GM12878 (cell line): ENCODE measurements around the gene C1orf21.

Experiments
- CEBPB ChIP-seq, 2 experiments: fragments of 150-350 bp in 1 of 2; IDR thresholded peaks; 2 replicates each; pipeline ENCODE4 v1.6.1; 2012 to 2014; ENCODE audit warnings: low read depth in 2 of 2, low read length in 2 of 2, borderline replicate concordance in 1 of 2, inconsistent platforms in 1 of 2
- EP300 ChIP-seq, 2 experiments: fragments of 150-350 bp in 1 of 2; IDR thresholded peaks; 2 replicates each; pipeline ENCODE4 v1.6.1; 2011 to 2012; ENCODE audit warnings: low read depth in 2 of 2, low read length in 2 of 2, borderline replicate concordance in 1 of 2, improper control_type of control experiment in 1 of 2, inconsistent platforms in 1 of 2; ENCODE audit not compliant: control insufficient read depth in 1 of 2
- GABPA ChIP-seq: IDR thresholded peaks from 2 replicates; pipeline ENCODE4 v1.6.1; 2014; ENCODE audit warnings: antibody characterized with exemption, low read depth, mild to moderate bottlenecking, inconsistent platforms
- POLR2A ChIP-seq: IDR thresholded peaks from 2 replicates; pipeline ENCODE4 v1.6.1; 2011; ENCODE audit warnings: low read depth, mild to moderate bottlenecking, low read length
- POU2F2 ChIP-seq: IDR thresholded peaks from 3 replicates; pipeline ENCODE4 v1.6.1; 2011; ENCODE audit warnings: low read depth, mild to moderate bottlenecking, low read length, borderline replicate concordance
- SMC3 ChIP-seq: IDR thresholded peaks from 2 replicates; pipeline ENCODE4 v1.6.1; 2011; ENCODE audit warnings: low read length, improper control_type of control experiment, borderline replicate concordance
- STAT1 ChIP-seq: fragments of 450-650 bp; conservative IDR thresholded peaks from 2 replicates; pipeline ENCODE4 v1.6.1; 2014; ENCODE audit warnings: antibody characterized with exemption, mild to moderate bottlenecking
- TBL1XR1 ChIP-seq: IDR thresholded peaks from 2 replicates; pipeline ENCODE4 v1.6.1; 2012; ENCODE audit warnings: low read depth, low read length, improper control_type of control experiment
- ZNF622 ChIP-seq: fragments of 450-650 bp; IDR thresholded peaks from 2 replicates; pipeline ENCODE4 v1.6.1; 2017; ENCODE audit warnings: mild to moderate bottlenecking, inconsistent platforms
- TF ChIP-seq, protein P1 (sequence below), 3 experiments: IDR thresholded peaks in 2 of 3; conservative IDR thresholded peaks in 1 of 3; 2 replicates each; pipeline ENCODE4 v1.5.1; 2011; ENCODE audit warnings: low read depth in 3 of 3, low read length in 3 of 3, mild to moderate bottlenecking in 3 of 3, control low read depth in 2 of 3, moderate library complexity in 2 of 3, inconsistent platforms in 1 of 3, mixed read lengths in 1 of 3; ENCODE audit not compliant: control insufficient read depth in 2 of 3, insufficient read depth in 1 of 3; ENCODE audit errors: extremely low read depth in 1 of 3
- TF ChIP-seq, protein P2 (sequence below): IDR thresholded peaks from 2 replicates; pipeline ENCODE4 v1.6.1; 2011; ENCODE audit warnings: borderline replicate concordance, low read depth, mild to moderate bottlenecking, moderate library complexity, mixed read lengths, low read length; ENCODE audit not compliant: insufficient read depth; ENCODE audit errors: extremely low read length

DNA sequence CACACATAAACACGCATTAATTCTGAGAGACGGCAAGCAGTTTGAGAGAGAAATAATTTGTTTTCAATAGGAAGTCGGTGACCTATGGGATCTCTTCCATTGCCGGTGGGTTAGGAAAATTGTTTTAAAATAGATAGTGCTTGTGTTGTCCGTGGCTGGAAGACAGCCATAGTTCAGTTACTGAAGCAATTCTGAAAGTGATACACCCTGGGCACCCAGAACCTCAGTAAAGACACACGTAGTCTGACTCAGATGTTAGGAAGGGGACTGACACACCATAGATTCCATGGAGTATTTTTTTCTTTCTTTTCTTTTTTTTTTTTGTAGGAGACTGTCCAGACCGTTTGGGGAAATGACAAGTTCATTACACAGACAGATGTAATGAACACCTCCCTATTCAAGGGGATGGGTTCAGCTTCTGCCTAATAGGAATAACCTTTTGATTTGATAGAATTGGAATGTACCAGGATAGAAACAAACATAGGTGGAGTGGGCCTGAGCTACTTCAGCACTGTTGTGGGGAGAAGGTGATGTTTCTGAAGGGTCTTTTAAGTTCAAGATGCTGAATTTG lies 1.6 kb downstream of the C1orf21 start:
- no peak for TF ChIP-seq SMC3
- TF ChIP-seq, protein P1, sequence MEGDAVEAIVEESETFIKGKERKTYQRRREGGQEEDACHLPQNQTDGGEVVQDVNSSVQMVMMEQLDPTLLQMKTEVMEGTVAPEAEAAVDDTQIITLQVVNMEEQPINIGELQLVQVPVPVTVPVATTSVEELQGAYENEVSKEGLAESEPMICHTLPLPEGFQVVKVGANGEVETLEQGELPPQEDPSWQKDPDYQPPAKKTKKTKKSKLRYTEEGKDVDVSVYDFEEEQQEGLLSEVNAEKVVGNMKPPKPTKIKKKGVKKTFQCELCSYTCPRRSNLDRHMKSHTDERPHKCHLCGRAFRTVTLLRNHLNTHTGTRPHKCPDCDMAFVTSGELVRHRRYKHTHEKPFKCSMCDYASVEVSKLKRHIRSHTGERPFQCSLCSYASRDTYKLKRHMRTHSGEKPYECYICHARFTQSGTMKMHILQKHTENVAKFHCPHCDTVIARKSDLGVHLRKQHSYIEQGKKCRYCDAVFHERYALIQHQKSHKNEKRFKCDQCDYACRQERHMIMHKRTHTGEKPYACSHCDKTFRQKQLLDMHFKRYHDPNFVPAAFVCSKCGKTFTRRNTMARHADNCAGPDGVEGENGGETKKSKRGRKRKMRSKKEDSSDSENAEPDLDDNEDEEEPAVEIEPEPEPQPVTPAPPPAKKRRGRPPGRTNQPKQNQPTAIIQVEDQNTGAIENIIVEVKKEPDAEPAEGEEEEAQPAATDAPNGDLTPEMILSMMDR (IDR thresholded peaks at IDR 0.05 in 2 of 3, conservative IDR thresholded peaks at IDR 0.05 in 1 of 3; ENCODE audit: control insufficient read depth in 2 of 3, extremely low read depth in 1 of 3, insufficient read depth in 1 of 3, low read depth in 3 of 3, low read length in 3 of 3), result no peak
- no peak for TF ChIP-seq CEBPB (IDR thresholded peaks at IDR 0.05; ENCODE audit: borderline replicate concordance in 1 of 2, low read depth in 2 of 2, low read length in 2 of 2)
- TF ChIP-seq POU2F2, result no peak
- TF ChIP-seq STAT1, result no peak
- no peak for TF ChIP-seq POLR2A
- TF ChIP-seq, protein P2, sequence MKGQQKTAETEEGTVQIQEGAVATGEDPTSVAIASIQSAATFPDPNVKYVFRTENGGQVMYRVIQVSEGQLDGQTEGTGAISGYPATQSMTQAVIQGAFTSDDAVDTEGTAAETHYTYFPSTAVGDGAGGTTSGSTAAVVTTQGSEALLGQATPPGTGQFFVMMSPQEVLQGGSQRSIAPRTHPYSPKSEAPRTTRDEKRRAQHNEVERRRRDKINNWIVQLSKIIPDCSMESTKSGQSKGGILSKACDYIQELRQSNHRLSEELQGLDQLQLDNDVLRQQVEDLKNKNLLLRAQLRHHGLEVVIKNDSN, result no peak
- no peak for TF ChIP-seq EP300 (IDR thresholded peaks at IDR 0.05; ENCODE audit: borderline replicate concordance in 1 of 2, control insufficient read depth in 1 of 2, low read depth in 2 of 2, low read length in 2 of 2)
- TF ChIP-seq ZNF622, result no peak
- no peak for TF ChIP-seq GABPA
- no peak for TF ChIP-seq TBL1XR1
